IMR-90 (cell line): ENCODE data around the gene CAMTA1. TPM values are rescaled to one million over a fixed set of nuclear protein-coding genes. Genes with fewer than 3 reads are reported as not detected.

ENCODE experiments used
- ATAC-seq: fragments of 200-7000 bp; cut with Tn5 transposase; 2 replicates; pipeline ENCODE4 v1.9.1; 2020; ENCODE audit warnings: low read depth, mild to moderate bottlenecking, moderate library complexity
- BruUV-seq: library from RNA; stranded (reverse); fragments of 400-500 nt; replicated peaks from 2 replicates; lab custom pipeline; 2021; lab: Mats Ljungman, UMichigan
- CTCF ChIA-PET: fragments of 300-600 bp; formaldehyde crosslinking; extraction: SDS; loops from one replicate; lab custom pipeline; 2021; ENCODE audit warnings: antibody characterized with exemption; lab: Yijun Ruan, JAX
- POLR2A ChIA-PET: fragments of 300-600 bp; sonication (Branson Sonifier 250); formaldehyde crosslinking; loops from one replicate; lab custom pipeline; 2022; ENCODE audit warnings: antibody characterized with exemption; ENCODE audit not compliant: unreplicated experiment; lab: Charles Lee
- DNase-seq: peaks from one replicate; pipeline ENCODE4 v3.0.0; 2013
- H2AFZ ChIP-seq: replicated peaks from 2 replicates; pipeline ENCODE3; 2013; ENCODE audit warnings: low read length, mild to moderate bottlenecking; ENCODE audit not compliant: poor library complexity
- H2AK5ac ChIP-seq: 2 replicates; pipeline ENCODE4 v1.6.1; 2013; ENCODE audit warnings: low read depth, low read length, inconsistent platforms
- H2AK9ac ChIP-seq: replicated peaks from 2 replicates; pipeline ENCODE3; 2013; ENCODE audit warnings: mild to moderate bottlenecking, low read depth, low read length, moderate library complexity; ENCODE audit not compliant: poor library complexity
- H2BK120ac ChIP-seq: 2 replicates; pipeline ENCODE4 v1.6.1; 2013; ENCODE audit warnings: low read depth, low read length, inconsistent platforms
- H2BK15ac ChIP-seq: 3 replicates; pipeline ENCODE4 v1.6.1; 2013; ENCODE audit warnings: low read depth, low read length, inconsistent platforms
- H2BK20ac ChIP-seq: 2 replicates; pipeline ENCODE4 v1.6.1; 2013; ENCODE audit warnings: low read depth, mild to moderate bottlenecking, inconsistent platforms, low read length, moderate library complexity
- H2BK5ac ChIP-seq: 2 replicates; pipeline ENCODE4 v1.6.1; 2013; ENCODE audit warnings: mild to moderate bottlenecking, low read depth, low read length, inconsistent platforms; ENCODE audit not compliant: poor library complexity, severe bottlenecking
- H3K14ac ChIP-seq: replicated peaks from 2 replicates; pipeline ENCODE4 v1.6.1; 2013; ENCODE audit warnings: low read depth, low read length, inconsistent platforms
- H3K18ac ChIP-seq: 2 replicates; pipeline ENCODE4 v1.6.1; 2013; ENCODE audit warnings: low read depth, low read length, control low read depth
- H3K23ac ChIP-seq: 2 replicates; pipeline ENCODE4 v1.6.1; 2013; ENCODE audit warnings: low read depth, low read length, inconsistent platforms
- H3K27ac ChIP-seq: 2 replicates; pipeline ENCODE4 v1.5.1; 2013; ENCODE audit warnings: mild to moderate bottlenecking, control low read depth, low read length; ENCODE audit not compliant: insufficient read depth
- H3K27me3 ChIP-seq: 2 replicates; pipeline ENCODE4 v1.6.1; 2013; ENCODE audit warnings: low read length; ENCODE audit not compliant: control insufficient read depth, insufficient read depth
- H3K36me3 ChIP-seq: 2 replicates; pipeline ENCODE4 v1.6.1; 2013; ENCODE audit warnings: low read length, mixed read lengths; ENCODE audit not compliant: control insufficient read depth, insufficient read depth
- H3K4ac ChIP-seq: 2 replicates; pipeline ENCODE4 v1.6.1; 2013; ENCODE audit warnings: low read depth, low read length, inconsistent platforms
- H3K4me1 ChIP-seq: 2 replicates; pipeline ENCODE4 v1.6.1; 2013; ENCODE audit warnings: low read length, mixed read lengths; ENCODE audit not compliant: control insufficient read depth, insufficient read depth
- H3K4me2 ChIP-seq: 2 replicates; pipeline ENCODE4 v1.6.1; 2013; ENCODE audit warnings: low read depth, mild to moderate bottlenecking, control low read depth, low read length, moderate library complexity
- H3K4me3 ChIP-seq: 2 replicates; pipeline ENCODE4 v1.5.1; 2013; ENCODE audit warnings: low read depth, mild to moderate bottlenecking, control low read depth, low read length, moderate library complexity; ENCODE audit not compliant: insufficient read depth
- H3K56ac ChIP-seq: 2 replicates; pipeline ENCODE4 v1.6.1; 2013; ENCODE audit warnings: low read length, inconsistent platforms; ENCODE audit not compliant: insufficient read depth; ENCODE audit errors: extremely low read depth
- H3K79me1 ChIP-seq, 2 experiments: 2 replicates each; pipeline ENCODE4 v1.6.1; 2013; ENCODE audit warnings: low read length in 2 of 2, inconsistent platforms in 1 of 2, low read depth in 1 of 2
- H3K9ac ChIP-seq: 2 replicates; pipeline ENCODE4 v1.6.1; 2013; ENCODE audit warnings: low read depth, low read length, control low read depth
- H3K9me1 ChIP-seq: 2 replicates; pipeline ENCODE4 v1.6.1; 2013; ENCODE audit warnings: low read length, inconsistent platforms; ENCODE audit not compliant: insufficient read depth
- H3K9me3 ChIP-seq: 2 replicates; pipeline ENCODE4 v1.6.1; 2013; ENCODE audit warnings: low read length; ENCODE audit not compliant: control insufficient read depth, insufficient read depth
- H4K20me1 ChIP-seq: 2 replicates; pipeline ENCODE4 v1.6.1; 2013; ENCODE audit warnings: low read length, inconsistent platforms; ENCODE audit not compliant: insufficient read depth
- H4K5ac ChIP-seq: 2 replicates; pipeline ENCODE4 v1.6.1; 2013; ENCODE audit warnings: mild to moderate bottlenecking, low read depth, low read length, control low read depth
- H4K8ac ChIP-seq, 2 experiments: 2 replicates each; pipeline ENCODE4 v1.6.1; 2013; ENCODE audit warnings: low read depth in 2 of 2, low read length in 2 of 2, control low read depth in 1 of 2, inconsistent platforms in 1 of 2
- H4K91ac ChIP-seq: 2 replicates; pipeline ENCODE4 v1.6.1; 2013; ENCODE audit warnings: low read depth, low read length, inconsistent platforms; ENCODE audit not compliant: insufficient read depth
- BHLHE40 ChIP-seq: fragments of 150-350 bp; IDR thresholded peaks from 2 replicates; pipeline ENCODE4 v1.6.1; 2016; ENCODE audit warnings: mild to moderate bottlenecking, low read depth, low read length
- CEBPB ChIP-seq: IDR thresholded peaks from 2 replicates; pipeline ENCODE4 v1.6.1; 2012; ENCODE audit warnings: low read depth, low read length, improper control_type of control experiment
- CHD1 ChIP-seq: IDR thresholded peaks from 2 replicates; pipeline ENCODE4 v1.6.1; 2012; ENCODE audit warnings: low read depth, low read length, improper control_type of control experiment
- CTCF ChIP-seq: conservative IDR thresholded peaks from 2 replicates; pipeline ENCODE4 v1.5.1; 2012; ENCODE audit warnings: mild to moderate bottlenecking, low read depth, low read length, improper control_type of control experiment
- FOS ChIP-seq: fragments of 150-350 bp; IDR thresholded peaks from 2 replicates; pipeline ENCODE4 v1.6.1; 2016; ENCODE audit warnings: low read depth, low read length
- MAZ ChIP-seq: IDR thresholded peaks from 2 replicates; pipeline ENCODE4 v1.6.1; 2012; ENCODE audit warnings: low read depth, mild to moderate bottlenecking, low read length, improper control_type of control experiment, moderate library complexity, borderline replicate concordance
- MXI1 ChIP-seq: IDR thresholded peaks from 2 replicates; pipeline ENCODE4 v1.6.1; 2012; ENCODE audit warnings: low read depth, mild to moderate bottlenecking, low read length, moderate library complexity, borderline replicate concordance
- NFE2L2 ChIP-seq: fragments of 150-350 bp; IDR thresholded peaks from 2 replicates; pipeline ENCODE4 v1.6.1; 2016; ENCODE audit warnings: low read depth, mild to moderate bottlenecking, low read length
- POLR2A ChIP-seq: IDR thresholded peaks from 2 replicates; pipeline ENCODE4 v1.6.1; 2012; ENCODE audit warnings: mild to moderate bottlenecking, low read depth, low read length
- RFX5 ChIP-seq: IDR thresholded peaks from 2 replicates; pipeline ENCODE4 v1.8.0; 2012; ENCODE audit warnings: low read depth, mild to moderate bottlenecking, low read length, moderate library complexity
- SMC3 ChIP-seq: fragments of 150-350 bp; IDR thresholded peaks from 2 replicates; pipeline ENCODE4 v1.6.1; 2016; ENCODE audit warnings: low read depth, mild to moderate bottlenecking, antibody characterized with exemption, low read length, moderate library complexity
- WGBS, 2 experiments: methylation state at CpG; one replicate each; pipeline versions ENCODE4 v1.1.5 to v1.1.7; 2013; ENCODE audit warnings: missing lambda C conversion rate in 2 of 2; ENCODE audit not compliant: insufficient read length in 1 of 2; ENCODE audit errors: extremely low coverage in 2 of 2; 5-methylcytosine and 5-hydroxymethylcytosine counted together
- dilution Hi-C: fragments of 300-500 bp; cut with HindIII; formaldehyde crosslinking; loops from one replicate; pipeline ENCODE4 v1.14.3; 2018; ENCODE audit warnings: low sequenced_read_pairs; ENCODE audit not compliant: unreplicated experiment
- in situ Hi-C: fragments of 300-500 bp; cut with MboI; formaldehyde crosslinking; loops from 3 replicates; pipeline ENCODE4 v1.14.3; 2019; ENCODE audit warnings: low sequenced_read_pairs, inconsistent platforms, mixed read lengths
- intact Hi-C: fragments of 100-400 bp; cut with micrococcal nuclease; formaldehyde crosslinking; loops from 2 replicates; pipeline ENCODE4 v1.10.0; 2022
- polyA plus RNA-seq, 3 experiments: library from polyadenylated mRNA; depleted of rRNA; stranded (reverse); fragments of >200 nt; gene quantifications; 2 replicates each; pipeline ENCODE4 v1.2.3, GENCODE V29; 2012; ENCODE audit warnings: low replicate concordance in 1 of 3
- total RNA-seq: library from RNA; depleted of rRNA; stranded (reverse); fragments of >200 nt; gene quantifications from 2 replicates; pipeline ENCODE4 v1.2.3, GENCODE V29; 2012
- TF ChIP-seq, protein P1 (sequence below): fragments of 150-350 bp; IDR thresholded peaks from 2 replicates; pipeline ENCODE4 v1.6.1; 2016; ENCODE audit warnings: low read depth, mild to moderate bottlenecking, low read length, moderate library complexity, borderline replicate concordance

The CAMTA1 gene
- total and polyA plus RNA-seq, 2 of the 4 experiments (the other 2 are of a cell fraction) = 35.5 to 74.3 TPM

- H3K4me2 ChIP-seq = no peak overlapping the region
- no peaks in the 10 kb centered on the region for H3K79me1 ChIP-seq
- no peak overlapping the region for H2BK15ac ChIP-seq
- H3K14ac ChIP-seq = no peak overlapping the region
- H2BK20ac ChIP-seq = no peak overlapping the region
- peaks cover 20% of the 10 kb centered on the region for H3K27me3 ChIP-seq
- H4K8ac ChIP-seq = no peak overlapping the region
- intact Hi-C loops = no loop called here
- no peak overlapping the region for H4K91ac ChIP-seq
- H3K36me3 ChIP-seq = no peaks in the 10 kb centered on the region
- DNase-seq = no peak
- no TSS peak for BruUV-seq
- ATAC-seq = no peak
- WGBS, 2 experiments = no CpG with 5 or more reads among the region's 3 CpGs
- no peak overlapping the region for H2BK5ac ChIP-seq
- H2AK9ac ChIP-seq = no peak overlapping the region
- H2AFZ ChIP-seq = no peak overlapping the region
- ChIA-PET POLR2A (no interaction called here), CTCF (interaction anchor here (1.4 to 5.2 kb wide), 3 partner anchors 77 to 167 kb away, joined by 5 to 108 read pairs (median 10); no protein-coding TSS in a partner anchor)
- H3K9me1 ChIP-seq = no peaks in the 10 kb centered on the region
- no peak overlapping the region for H2AK5ac ChIP-seq
- H4K20me1 ChIP-seq = no peaks in the 10 kb centered on the region
- no peak overlapping the region for H3K27ac ChIP-seq
- no peak overlapping the region for H2BK120ac ChIP-seq
- no peak overlapping the region for H3K9ac ChIP-seq
- H3K4me3 ChIP-seq = no peak overlapping the region
- H3K23ac ChIP-seq = no peak overlapping the region
- no peaks in the 10 kb centered on the region for H3K9me3 ChIP-seq
- H3K18ac ChIP-seq = no peak overlapping the region
- no peak overlapping the region for H3K4ac ChIP-seq
- in situ Hi-C loops = loop anchor here (5.0 kb wide), 1 partner anchor 86 kb away; no protein-coding TSS in a partner anchor
- dilution Hi-C loops = no loop called here
- no peak for TF ChIP-seq SMC3
- TF ChIP-seq CTCF = no peak
- no peak for TF ChIP-seq MAZ
- no peak for TF ChIP-seq FOS
- no peak for TF ChIP-seq POLR2A
- no peak for TF ChIP-seq NFE2L2
- TF ChIP-seq RFX5 = no peak
- no peak for TF ChIP-seq CHD1
- TF ChIP-seq MXI1 = no peak
- TF ChIP-seq CEBPB = no peak
- TF ChIP-seq, protein P1, sequence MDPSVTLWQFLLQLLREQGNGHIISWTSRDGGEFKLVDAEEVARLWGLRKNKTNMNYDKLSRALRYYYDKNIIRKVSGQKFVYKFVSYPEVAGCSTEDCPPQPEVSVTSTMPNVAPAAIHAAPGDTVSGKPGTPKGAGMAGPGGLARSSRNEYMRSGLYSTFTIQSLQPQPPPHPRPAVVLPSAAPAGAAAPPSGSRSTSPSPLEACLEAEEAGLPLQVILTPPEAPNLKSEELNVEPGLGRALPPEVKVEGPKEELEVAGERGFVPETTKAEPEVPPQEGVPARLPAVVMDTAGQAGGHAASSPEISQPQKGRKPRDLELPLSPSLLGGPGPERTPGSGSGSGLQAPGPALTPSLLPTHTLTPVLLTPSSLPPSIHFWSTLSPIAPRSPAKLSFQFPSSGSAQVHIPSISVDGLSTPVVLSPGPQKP = no peak
- TF ChIP-seq BHLHE40 = no peak
- no peak overlapping the region for H3K56ac ChIP-seq
- H3K4me1 ChIP-seq = peaks cover 6% of the 10 kb centered on the region; the same call in 1 of the 2 replicates
- no peak overlapping the region for H4K5ac ChIP-seq
These were observed 968.4 kb downstream of the CAMTA1 start for GRCh38 chr1:7753641-7754040.
